A549 (cell line): ENCODE data around the gene HPGDS. TPM values are rescaled to one million over a fixed set of nuclear protein-coding genes. Genes with fewer than 3 reads are reported as not detected.

Experiments
- ATAC-seq, 2 experiments: fragments of 200-7000 bp in 1 of 2; fragments of >200 bp in 1 of 2; cut with Nextera tagmentation in 1 of 2; cut with Tn5 transposase in 1 of 2; 3 replicates each; pipeline versions ENCODE4 v1.8.0 to v1.9.1; 2018 to 2020; ENCODE audit warnings: mild to moderate bottlenecking in 1 of 2, moderate library complexity in 1 of 2
- CTCF ChIA-PET: fragments of 300-600 bp; sonication (Branson Sonifier 250); formaldehyde crosslinking; extraction: SDS; loops from one replicate; lab custom pipeline; 2021; ENCODE audit warnings: antibody characterized with exemption, inconsistent platforms; lab: Yijun Ruan, JAX
- POLR2A ChIA-PET: fragments of 350-600 bp; formaldehyde crosslinking; extraction: SDS; loops from one replicate; lab custom pipeline; 2021; ENCODE audit warnings: antibody characterized with exemption, inconsistent platforms; lab: Yijun Ruan, JAX
- DNase-seq, 2 experiments: peaks; one replicate each; pipeline versions ENCODE4 v3.0.0 to v3.0.0-alpha.2; 2011 to 2016; ENCODE audit warnings: low read depth in 1 of 2, low spot score in 1 of 2
- FAIRE-seq: peaks from 2 replicates; lab custom pipeline; 2011; peaks lifted over from hg19 to GRCh38; lab: Jason Lieb, UNC
- H3K27ac ChIP-seq, 2 experiments: fragments of >200 bp; sonication (Bioruptor Twin); formaldehyde crosslinking; 3 replicates each; pipeline ENCODE4 v1.5.1; 2016 to 2017
- H3K4me1 ChIP-seq: fragments of >200 bp; sonication (Bioruptor Twin); formaldehyde crosslinking; 3 replicates; pipeline ENCODE4 v1.6.1; 2016
- H3K4me2 ChIP-seq: fragments of >200 bp; sonication (Bioruptor Twin); formaldehyde crosslinking; 3 replicates; pipeline ENCODE4 v1.6.1; 2016
- H3K4me3 ChIP-seq: fragments of >200 bp; sonication (Bioruptor Twin); formaldehyde crosslinking; 3 replicates; pipeline ENCODE4 v1.5.1; 2016
- H3K9me3 ChIP-seq: fragments of >200 bp; sonication (Bioruptor Twin); formaldehyde crosslinking; 3 replicates; pipeline ENCODE4 v1.6.1; 2016
- BCL3 ChIP-seq: fragments of >200 bp; sonication (Bioruptor Twin); formaldehyde crosslinking; IDR thresholded peaks from 3 replicates; pipeline ENCODE4 v1.6.1; 2016
- CBX2 ChIP-seq: fragments of 200-600 bp; sonication (generic); IDR thresholded peaks from 2 replicates; pipeline ENCODE4 v1.6.1; 2016; ENCODE audit warnings: low read depth, mild to moderate bottlenecking, borderline replicate concordance
- CHD2 ChIP-seq: fragments of 150-350 bp; IDR thresholded peaks from 2 replicates; pipeline ENCODE4 v1.6.1; 2014; ENCODE audit warnings: low read length; ENCODE audit not compliant: partially characterized antibody
- CTCF ChIP-seq: fragments of >200 bp; sonication (Bioruptor Twin); formaldehyde crosslinking; IDR thresholded peaks from 3 replicates; pipeline ENCODE4 v1.5.1; 2016
- EHF ChIP-seq: fragments of 250-450 bp; sonication (Bioruptor Pico); IDR thresholded peaks from 2 replicates; pipeline ENCODE4 v1.5.0; 2020; ENCODE audit warnings: mild to moderate bottlenecking
- EHMT2 ChIP-seq: fragments of 200-600 bp; sonication (generic); IDR thresholded peaks from 2 replicates; pipeline ENCODE4 v1.6.1; 2016; ENCODE audit warnings: antibody characterized with exemption, low read depth, mild to moderate bottlenecking, moderate library complexity
- ELK1 ChIP-seq: fragments of 150-350 bp; IDR thresholded peaks from 2 replicates; pipeline ENCODE4 v1.6.1; 2014; ENCODE audit warnings: low read depth, mild to moderate bottlenecking, low read length
- EP300 ChIP-seq, 2 experiments: fragments of >200 bp; sonication (Bioruptor Twin); formaldehyde crosslinking; IDR thresholded peaks; 2 replicates in 1 of 2; 3 replicates in 1 of 2; pipeline ENCODE4 v1.6.1; 2016 to 2017
- ESRRA ChIP-seq: fragments of 150-350 bp; IDR thresholded peaks from 2 replicates; pipeline ENCODE4 v1.6.1; 2014; ENCODE audit warnings: mild to moderate bottlenecking, low read length, borderline replicate concordance
- FOSL2 ChIP-seq, 2 experiments: fragments of 450-650 bp in 1 of 2; fragments of >200 bp in 1 of 2; sonication (Bioruptor Twin) in 1 of 2; formaldehyde crosslinking; IDR thresholded peaks; 2 replicates each; pipeline versions ENCODE4 v1.5.0 to v1.6.1; 2016 to 2020; ENCODE audit warnings: mild to moderate bottlenecking in 1 of 2, moderate library complexity in 1 of 2
- FOXS1 ChIP-seq: fragments of 250-450 bp; sonication (Bioruptor Pico); IDR thresholded peaks from 2 replicates; pipeline ENCODE4 v1.5.0; 2020; ENCODE audit warnings: mild to moderate bottlenecking, moderate library complexity
- GATA3 ChIP-seq: IDR thresholded peaks from 2 replicates; pipeline ENCODE4 v1.6.1; 2012; ENCODE audit warnings: borderline replicate concordance
- HDAC2 ChIP-seq: fragments of 200-600 bp; sonication (generic); IDR thresholded peaks from 2 replicates; pipeline ENCODE4 v1.6.1; 2016
- HOXB13 ChIP-seq: fragments of 250-450 bp; sonication (Bioruptor Pico); IDR thresholded peaks from 2 replicates; pipeline ENCODE4 v1.5.0; 2020; ENCODE audit warnings: low read depth, mild to moderate bottlenecking, moderate library complexity
- JUNB ChIP-seq: fragments of >200 bp; sonication (Bioruptor Twin); formaldehyde crosslinking; IDR thresholded peaks from 2 replicates; pipeline ENCODE4 v1.6.1; 2016
- MAX ChIP-seq: IDR thresholded peaks from 2 replicates; pipeline ENCODE4 v1.6.1; 2012
- MAZ ChIP-seq: fragments of 150-350 bp; IDR thresholded peaks from 2 replicates; pipeline ENCODE4 v1.6.1; 2014; ENCODE audit warnings: antibody characterized with exemption, low read depth, low read length, borderline replicate concordance
- NR3C1 ChIP-seq: fragments of >200 bp; sonication (Bioruptor Twin); formaldehyde crosslinking; IDR thresholded peaks from 3 replicates; pipeline ENCODE4 v1.6.1; 2017
- PBX3 ChIP-seq: IDR thresholded peaks from 2 replicates; pipeline ENCODE4 v1.6.1; 2012
- POLR2AphosphoS2 ChIP-seq: conservative IDR thresholded peaks from 2 replicates; pipeline ENCODE4 v1.6.1; 2012; ENCODE audit warnings: low read length, improper control_type of control experiment, inconsistent platforms
- RFX5 ChIP-seq: fragments of 450-650 bp; IDR thresholded peaks from 2 replicates; pipeline ENCODE4 v1.7.1; 2014; ENCODE audit warnings: antibody characterized with exemption, mild to moderate bottlenecking, moderate library complexity
- RNF2 ChIP-seq: fragments of 200-600 bp; sonication (generic); IDR thresholded peaks from 2 replicates; pipeline ENCODE4 v1.6.1; 2016; ENCODE audit warnings: low read depth, mild to moderate bottlenecking, antibody characterized with exemption, moderate library complexity, borderline replicate concordance
- TFCP2L1 ChIP-seq: fragments of 250-450 bp; sonication (Bioruptor Pico); IDR thresholded peaks from 2 replicates; pipeline ENCODE4 v1.5.0; 2021; ENCODE audit warnings: mild to moderate bottlenecking
- TP53 ChIP-seq: fragments of 250-450 bp; sonication (Bioruptor Pico); IDR thresholded peaks from 2 replicates; pipeline ENCODE4 v1.5.0; 2021; ENCODE audit warnings: mild to moderate bottlenecking, moderate library complexity
- ZFP36 ChIP-seq: fragments of 450-650 bp; IDR thresholded peaks from 2 replicates; pipeline ENCODE4 v1.6.1; 2014; ENCODE audit warnings: borderline replicate concordance; ENCODE audit not compliant: partially characterized antibody
- ZNF302 ChIP-seq: fragments of 250-450 bp; sonication (Bioruptor Pico); IDR thresholded peaks from 2 replicates; pipeline ENCODE4 v1.9.0; 2021; ENCODE audit warnings: inconsistent platforms, mild to moderate bottlenecking, moderate library complexity
- WGBS: methylation state at CpG from one replicate; pipeline ENCODE4 v1.1.6; 2017; ENCODE audit errors: missing lambda C conversion rate; 5-methylcytosine and 5-hydroxymethylcytosine counted together
- polyA plus RNA-seq, 4 experiments: library from polyadenylated mRNA; depleted of rRNA in 3 of 4; stranded (reverse); fragments of >200 nt; fragmentation: RNase III in 1 of 4; extraction: RNeasy Plus Mini Kit Qiagen cat#74134 plus additional on column Dnase treatment in 1 of 4; gene quantifications; 2 replicates in 3 of 4; 3 replicates in 1 of 4; pipeline ENCODE4 v1.2.3, GENCODE V29; 2011 to 2017

HPGDS gene
- polyA plus RNA-seq, 2 of the 4 experiments (the other 2 are of a cell fraction), result not detected

- no peak for TF ChIP-seq CHD2
These were observed 7.7 kb downstream of the HPGDS start (continued) for GRCh38 chr4:94334962-94335361.

- POLR2A ChIA-PET, result no interaction called here
- FAIRE-seq, result no peak
These were observed 8.2 kb downstream of the HPGDS start for GRCh38 chr4:94334476-94334875.

GRCh38 chr4:94333866-94334265, 8.8 kb downstream of the HPGDS start:
- WGBS, result 68% methylated on average over 3 of the region's 3 CpGs
- H3K9me3 ChIP-seq, result no peaks in the 10 kb centered on the region
- TF ChIP-seq MAZ (no peak), BCL3 (no peak), RNF2 (no peak), TFCP2L1 (CRISPR knock-in tag) (no peak), ZFP36 (no peak), EHF (no peak), EP300 (IDR thresholded peaks at IDR 0.05) (no peak), MAX (no peak), HOXB13 (CRISPR knock-in tag) (no peak), ZNF302 (CRISPR knock-in tag) (no peak), NR3C1 (no peak), PBX3 (no peak), EHMT2 (no peak), HDAC2 (no peak), JUNB (no peak), ELK1 (no peak)
- TF ChIP-seq, all 56 proteins: peak for 0
- DNase-seq (no peak), ATAC-seq (no peak), FAIRE-seq (no peak)
- H3K4me3 ChIP-seq, result no peak overlapping the region
- ChIA-PET POLR2A (no interaction called here), CTCF (no interaction called here)
- peak overlapping the region; percentile 3; the same call in 1 of the 3 replicates for H3K4me2 ChIP-seq
- H3K4me1 ChIP-seq, result peaks cover 22% of the 10 kb centered on the region; the same call in 2 of the 3 replicates
- no peak overlapping the region for H3K27ac ChIP-seq

More at GRCh38 chr4:94334476-94334875, 8.2 kb downstream of the HPGDS start:
- Histone ChIP-seq H3K9me3 (no peaks in the 10 kb centered on the region), H3K4me1 (peaks cover 22% of the 10 kb centered on the region; the same call in 2 of the 3 replicates), H3K4me2 (no peak overlapping the region; the same call in 2 of the 3 replicates), H3K4me3 (no peak overlapping the region), H3K27ac (no peak overlapping the region)
- DNase-seq (no peak), ATAC-seq (no peak)
- WGBS, result 81% methylated on average over 2 of the region's 2 CpGs
- TF ChIP-seq POLR2AphosphoS2 (no peak), CBX2 (no peak), CTCF (no peak), EHF (no peak), TP53 (CRISPR knock-in tag) (no peak), FOXS1 (CRISPR knock-in tag) (no peak), ESRRA (no peak), JUNB (no peak), HDAC2 (no peak), GATA3 (no peak), RFX5 (no peak), FOSL2 (IDR thresholded peaks at IDR 0.05) (no peak), FOSL2 (CRISPR knock-in tag; IDR thresholded peaks at IDR 0.05) (no peak), ZNF302 (CRISPR knock-in tag) (no peak)
- CTCF ChIA-PET, result no interaction called here
